ENCODE data around the gene PRRT1.
A peak's percentile ranks its signal among the peaks of the same experiment; 100 is the strongest.

PRRT1 gene

DNA sequence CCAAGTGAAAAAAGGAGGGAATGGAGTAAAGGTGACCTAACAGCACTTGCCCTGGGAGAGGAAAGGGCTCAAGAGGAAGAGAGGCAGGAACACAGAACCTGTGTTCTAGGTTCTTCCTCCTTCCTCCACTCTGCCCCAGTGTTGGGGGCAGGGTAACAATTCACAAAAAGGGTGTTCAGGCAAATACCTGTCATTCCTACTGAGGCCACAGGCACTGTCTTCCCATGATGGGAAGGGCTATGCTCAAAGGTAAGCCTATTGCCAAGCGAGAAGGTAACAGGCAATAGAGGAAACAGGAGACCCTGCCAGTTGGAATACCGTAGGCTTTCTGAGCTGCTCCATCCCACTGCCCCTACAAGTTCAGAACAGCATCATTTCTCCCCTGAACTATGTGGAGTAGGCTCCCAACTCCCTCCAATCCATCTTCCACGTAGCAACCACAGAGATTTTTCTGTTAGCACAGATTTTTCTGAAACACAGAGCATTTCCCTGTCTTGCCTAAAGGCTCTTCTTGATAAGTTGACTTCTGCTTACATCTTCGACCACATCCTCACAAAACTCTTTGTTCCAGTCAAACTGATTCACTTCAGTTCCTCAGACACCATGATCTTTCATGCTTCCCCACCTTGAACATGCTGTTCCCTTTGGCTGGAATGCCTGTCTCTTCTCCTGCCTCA is 21.4 kb upstream of the PRRT1 start:
- no peak for DNase-seq

DNA sequence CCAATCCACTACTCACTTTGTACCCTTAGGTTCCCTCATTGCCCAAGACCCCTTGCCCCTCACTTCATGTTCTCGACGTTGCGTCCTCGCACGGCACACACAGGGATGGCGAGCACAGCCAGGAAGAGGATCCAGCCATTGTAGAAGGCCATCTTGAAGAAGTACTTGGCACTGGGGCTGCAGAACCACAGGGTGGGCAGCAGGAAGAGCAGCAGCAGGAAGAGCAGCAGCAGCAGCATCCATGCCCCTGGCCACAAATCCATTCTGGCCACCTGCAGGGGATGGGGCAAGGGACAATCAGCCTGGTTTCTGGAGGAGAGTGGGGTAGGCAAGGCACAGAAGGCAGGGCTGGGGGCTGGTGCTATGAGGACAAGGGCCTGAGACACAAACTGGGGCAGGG is 19.5 kb upstream of the PRRT1 start:
- DNase-seq, result no peak

GRCh38 chr6:32170294-32170693 is 18.6 kb upstream of the PRRT1 start:
- DNase-seq, result no peak

GRCh38 chr6:32168807-32169591 is 17.3 kb upstream of the PRRT1 start:
- no peak for DNase-seq

DNA sequence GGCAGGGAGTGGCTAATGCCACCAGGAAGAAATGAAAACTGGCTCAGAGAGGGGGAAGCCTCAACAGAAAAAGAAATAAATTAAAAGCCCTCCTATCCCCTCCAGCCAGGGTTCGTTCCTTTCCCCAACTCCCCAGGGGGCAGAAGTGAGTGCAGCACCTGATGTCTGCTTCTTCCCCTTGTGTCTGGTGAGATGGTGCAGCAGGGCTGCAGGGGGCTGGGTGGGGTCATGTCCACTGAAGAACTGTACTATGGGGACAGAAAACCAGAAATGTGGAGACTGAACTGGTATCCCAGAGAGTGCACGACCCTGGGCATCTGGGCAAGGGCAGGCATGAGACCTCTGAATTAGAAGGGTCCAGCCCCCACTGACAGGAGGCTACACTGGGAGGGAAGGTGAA is 16.6 kb upstream of the PRRT1 start:
- no peak for DNase-seq

DNA sequence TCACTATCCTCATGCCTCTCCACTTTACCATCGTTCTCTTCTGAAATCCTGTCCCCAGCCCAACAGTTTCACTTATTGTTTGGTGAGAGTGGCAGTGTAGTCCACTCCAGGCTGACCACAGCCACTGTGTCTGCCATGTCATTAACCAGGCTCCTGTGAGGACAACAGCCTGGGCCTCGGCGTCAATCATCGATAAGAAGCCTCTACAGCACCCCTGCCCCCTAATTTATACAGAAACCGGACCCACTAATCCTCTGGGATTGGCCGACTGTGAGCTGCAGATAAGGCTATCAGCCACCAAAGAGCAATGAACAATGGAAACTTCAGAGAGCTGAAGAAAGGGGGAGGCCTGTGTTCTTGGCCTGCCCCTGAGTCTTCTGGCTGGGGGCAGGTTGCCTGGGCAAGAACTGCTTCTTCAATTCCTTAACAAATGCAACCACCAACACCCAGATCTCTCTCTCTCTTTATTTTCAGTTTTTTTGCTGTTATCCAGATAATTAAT is 16.1 kb upstream of the PRRT1 start:
- no peak for DNase-seq

- no peak for DNase-seq
Observed at GRCh38 chr6:32167154-32167760, 15.5 kb upstream of the PRRT1 start.

- DNase-seq, result no peak
Observed at GRCh38 chr6:32166411-32167061, 14.8 kb upstream of the PRRT1 start.

GRCh38 chr6:32164295-32164694 is 12.6 kb upstream of the PRRT1 start, which contains the start of gene EGFL8:
TSS of gene EGFL8 (plus strand) at chr6:32164595. CDS start at chr6:32166166, 1,571 bp downstream.
- no peak for DNase-seq

DNA sequence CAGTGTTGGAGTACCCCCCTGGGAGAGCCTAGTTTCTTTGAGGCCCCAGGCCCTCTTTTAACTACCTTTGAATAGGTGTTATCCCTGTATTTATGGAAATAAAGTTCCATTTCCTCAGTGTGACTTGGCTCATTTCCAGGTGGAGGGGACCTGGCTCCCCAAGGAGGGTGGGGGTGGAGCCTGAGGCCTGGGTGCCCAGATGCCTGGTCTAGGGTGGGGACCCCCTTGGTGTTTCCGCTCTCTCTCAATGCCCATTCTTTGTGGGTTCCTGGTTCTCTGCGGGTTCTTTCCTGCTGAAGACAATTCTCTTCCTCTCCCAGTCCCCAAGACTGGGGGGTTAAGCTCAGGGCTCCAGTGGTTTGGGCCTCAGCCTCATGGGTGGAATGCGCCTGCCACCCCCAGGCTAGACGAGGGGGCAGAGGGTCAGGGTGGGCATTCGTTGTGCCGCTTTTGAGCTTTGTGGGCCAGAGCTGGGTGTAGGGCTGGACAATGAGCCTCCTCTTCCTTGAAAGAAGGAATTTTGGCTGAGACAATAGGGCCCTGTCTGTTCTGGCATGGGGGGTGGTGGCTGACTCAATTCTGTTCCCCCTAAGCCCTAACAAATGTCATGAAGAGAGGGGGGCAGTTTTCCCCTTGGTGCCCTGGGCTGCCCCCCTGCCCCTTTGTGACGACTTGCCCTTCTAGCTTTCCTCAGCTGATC is 12.0 kb upstream of the PRRT1 start:
- DNase-seq, result no peak

DNA sequence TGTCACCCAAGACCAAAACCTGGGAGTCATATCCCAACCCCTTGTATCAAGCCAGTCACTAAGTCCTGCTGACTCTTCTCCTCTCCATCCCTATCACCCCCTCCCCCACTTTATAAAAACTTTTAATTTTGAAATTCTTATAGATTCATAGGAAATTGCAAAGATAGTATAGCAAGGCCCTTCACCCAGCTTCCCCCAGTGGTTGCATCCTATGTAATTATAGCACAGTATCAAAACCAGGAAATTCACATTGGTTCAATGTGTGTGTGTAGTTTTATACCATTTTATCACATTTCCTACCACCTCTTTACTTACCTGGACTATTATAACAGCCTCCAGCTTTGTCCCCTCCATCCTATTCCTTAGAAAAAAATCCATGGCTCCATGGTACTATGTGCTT is 6.3 kb upstream of the PRRT1 start:
- DNase-seq, result no peak

GRCh38 chr6:32156891-32157290 is 5.2 kb upstream of the PRRT1 start:
- DNase-seq, result no peak

GRCh38 chr6:32154514-32155161 is 2.9 kb upstream of the PRRT1 start:
- peak; percentile 70 for DNase-seq

DNA sequence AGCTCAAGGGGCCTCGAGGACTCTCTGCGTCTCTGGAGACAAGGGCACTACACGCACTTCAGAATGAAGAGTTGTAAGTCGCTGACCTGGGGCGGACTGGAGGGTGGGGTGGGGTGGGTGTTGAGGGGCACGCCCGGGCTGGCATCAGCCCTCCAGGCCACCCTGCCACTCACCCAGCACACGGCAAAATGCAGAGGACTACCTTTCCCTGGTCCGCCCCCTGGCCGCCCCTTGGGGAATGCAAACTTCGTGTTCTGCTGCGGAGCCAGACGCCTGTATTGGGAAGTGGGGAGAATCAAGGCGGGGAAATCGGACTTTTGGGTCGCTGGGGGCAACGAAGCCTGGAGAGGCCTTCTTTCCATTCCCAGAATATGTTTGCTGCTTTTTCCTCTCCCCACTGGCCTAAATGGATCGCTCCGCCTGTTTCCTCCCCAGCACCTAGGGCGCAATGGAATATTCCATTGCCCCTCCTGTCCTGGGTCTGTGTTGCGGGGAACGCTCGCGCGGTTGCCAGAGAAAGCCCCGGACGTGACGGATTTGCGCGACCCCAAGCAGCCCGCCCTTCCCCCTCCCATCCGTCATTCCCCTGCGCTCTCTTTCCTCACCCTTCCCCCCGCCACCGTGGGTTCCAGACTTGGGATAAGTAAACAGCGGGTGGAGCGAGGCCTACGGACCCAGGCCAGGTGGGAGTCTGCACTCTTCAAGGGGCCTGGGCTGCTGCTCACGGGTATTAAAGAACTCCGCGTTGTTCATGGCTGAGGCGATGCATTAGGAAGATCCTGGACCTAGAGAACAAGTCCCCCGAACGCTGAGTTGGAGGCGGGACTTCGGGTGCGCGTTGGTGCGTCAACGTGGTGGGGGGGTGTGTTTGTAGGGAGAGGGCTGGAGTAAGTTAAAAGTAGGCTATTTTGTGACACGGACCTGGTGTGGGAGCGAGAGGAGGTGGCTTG is 2.1 kb upstream of the PRRT1 start, which contains the start of gene PPT2:
Gene PPT2, plus strand, starts transcription at position 578 of the 950 bp plus-strand sequence. CDS start 454 bp downstream, outside the sequence.
- peak; percentile 86 for DNase-seq

- DNase-seq, result no peak
Observed at GRCh38 chr6:32152769-32153563, 1.2 kb upstream of the PRRT1 start.

GRCh38 chr6:32151181-32151862 is 417 bp downstream of the PRRT1 start:
- no peak for DNase-seq

- DNase-seq, result no peak
Observed at GRCh38 chr6:32149932-32150870, 1.5 kb downstream of the PRRT1 start.

Data from activated CD4-positive, alpha-beta T cell treated with anti-CD3 and anti-CD28 coated beads for 48 hours (primary cell).